ENCODE results near the gene DPP10. TPM values are rescaled to one million over a fixed set of nuclear protein-coding genes. Genes with fewer than 3 reads are reported as not detected.

The DPP10 gene
- total RNA-seq, 4 donors from 2014 or later = 0.09 to 4.0 (median 0.38) TPM; not detected in 1

DNA sequence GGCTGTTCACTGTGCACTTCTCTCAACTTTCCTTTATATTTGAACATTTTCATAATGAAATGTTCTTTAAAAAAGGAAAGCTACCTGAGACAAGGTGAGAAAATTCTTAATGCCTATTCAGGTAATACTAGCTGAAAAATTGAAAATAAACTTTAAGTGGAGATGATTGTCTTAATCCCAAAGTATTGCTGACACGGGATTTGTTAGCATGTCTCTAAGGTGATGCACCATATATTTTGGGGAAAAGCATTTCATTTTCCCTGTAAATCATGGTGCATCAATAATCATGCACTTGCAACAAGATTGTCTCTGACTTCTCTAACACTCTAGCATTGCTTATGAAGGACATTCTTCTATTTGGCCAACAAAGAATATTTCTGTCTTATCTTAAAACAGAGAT is 848.0 kb downstream of the DPP10 start:
- Histone ChIP-seq H3K9me3 (no peaks in the 10 kb centered on the region), H3K4me1 (no peaks in the 10 kb centered on the region), H3K27me3 (no peaks in the 10 kb centered on the region), H3K27ac (no peak overlapping the region), H3K4me3 (no peak overlapping the region), H3K36me3 (no peaks in the 10 kb centered on the region)
- WGBS, 2 donors = 79 to 81% methylated on average over 1 of the region's 1 CpG
- DNase-seq = no peak
- TF ChIP-seq, protein P1, sequence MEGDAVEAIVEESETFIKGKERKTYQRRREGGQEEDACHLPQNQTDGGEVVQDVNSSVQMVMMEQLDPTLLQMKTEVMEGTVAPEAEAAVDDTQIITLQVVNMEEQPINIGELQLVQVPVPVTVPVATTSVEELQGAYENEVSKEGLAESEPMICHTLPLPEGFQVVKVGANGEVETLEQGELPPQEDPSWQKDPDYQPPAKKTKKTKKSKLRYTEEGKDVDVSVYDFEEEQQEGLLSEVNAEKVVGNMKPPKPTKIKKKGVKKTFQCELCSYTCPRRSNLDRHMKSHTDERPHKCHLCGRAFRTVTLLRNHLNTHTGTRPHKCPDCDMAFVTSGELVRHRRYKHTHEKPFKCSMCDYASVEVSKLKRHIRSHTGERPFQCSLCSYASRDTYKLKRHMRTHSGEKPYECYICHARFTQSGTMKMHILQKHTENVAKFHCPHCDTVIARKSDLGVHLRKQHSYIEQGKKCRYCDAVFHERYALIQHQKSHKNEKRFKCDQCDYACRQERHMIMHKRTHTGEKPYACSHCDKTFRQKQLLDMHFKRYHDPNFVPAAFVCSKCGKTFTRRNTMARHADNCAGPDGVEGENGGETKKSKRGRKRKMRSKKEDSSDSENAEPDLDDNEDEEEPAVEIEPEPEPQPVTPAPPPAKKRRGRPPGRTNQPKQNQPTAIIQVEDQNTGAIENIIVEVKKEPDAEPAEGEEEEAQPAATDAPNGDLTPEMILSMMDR (IDR thresholded peaks at IDR 0.05) = no peak
- no peak for TF ChIP-seq POLR2A (IDR thresholded peaks at IDR 0.05)
- intact Hi-C loops (cut with DNase I) = no loop called here

DNA sequence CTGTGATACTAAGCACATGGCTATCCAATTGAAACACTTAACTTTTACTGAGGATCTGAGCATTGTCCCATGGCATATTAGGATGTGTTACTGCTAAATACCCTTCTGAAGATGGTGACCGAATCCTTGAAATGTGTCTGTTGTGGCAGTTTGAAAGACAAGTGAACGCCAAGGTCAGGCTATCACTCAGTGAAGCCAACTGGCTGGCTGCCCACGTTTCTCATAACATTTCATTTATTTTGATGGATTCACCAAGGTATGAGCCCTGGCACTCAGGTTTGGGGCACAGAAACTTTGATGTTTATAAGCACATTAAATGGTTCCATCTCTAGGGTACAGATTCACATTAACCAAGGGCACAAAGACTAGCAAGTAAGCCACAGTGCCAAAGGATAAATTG is 850.3 kb downstream of the DPP10 start:
- H3K4me3 ChIP-seq = no peak overlapping the region
- H3K9me3 ChIP-seq = no peaks in the 10 kb centered on the region
- no peak for DNase-seq
- H3K4me1 ChIP-seq = no peaks in the 10 kb centered on the region
- 49 to 79% methylated on average over 2 to 3 of the region's 3 CpGs for WGBS, 2 donors
- no peaks in the 10 kb centered on the region for H3K36me3 ChIP-seq
- no peak overlapping the region for H3K27ac ChIP-seq
- intact Hi-C loops (cut with DNase I) = no loop called here
- H3K27me3 ChIP-seq = no peaks in the 10 kb centered on the region
- TF ChIP-seq, protein P1 (IDR thresholded peaks at IDR 0.05) = no peak
- TF ChIP-seq POLR2A (IDR thresholded peaks at IDR 0.05) = no peak

DNA sequence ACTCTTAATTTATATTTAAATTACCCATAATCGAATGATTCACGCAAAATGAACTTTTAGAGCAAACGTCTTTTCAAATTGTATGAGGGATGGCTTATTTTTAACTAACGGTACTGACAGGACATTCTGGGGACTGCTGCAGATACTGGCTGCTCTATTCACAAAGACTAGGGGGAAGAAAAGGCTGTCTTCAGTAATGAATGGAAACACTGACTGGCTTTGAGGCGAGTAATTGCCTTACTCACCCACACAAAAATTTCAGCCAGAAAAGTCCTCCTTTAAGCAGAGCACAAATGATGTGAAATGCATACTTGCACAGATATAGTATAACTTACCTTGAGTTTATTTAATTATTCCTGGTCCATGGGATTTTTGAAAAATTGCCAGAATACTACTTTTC is 852.6 kb downstream of the DPP10 start:
- TF ChIP-seq, protein P1 (IDR thresholded peaks at IDR 0.05) = no peak
- TF ChIP-seq POLR2A (IDR thresholded peaks at IDR 0.05) = no peak
- Histone ChIP-seq H3K36me3 (no peaks in the 10 kb centered on the region), H3K4me1 (no peaks in the 10 kb centered on the region), H3K4me3 (no peak overlapping the region), H3K9me3 (no peaks in the 10 kb centered on the region), H3K27me3 (no peaks in the 10 kb centered on the region), H3K27ac (no peak overlapping the region)
- no peak for DNase-seq
- intact Hi-C loops (cut with DNase I) = no loop called here
- WGBS, 2 donors = 52 to 60% methylated on average over 5 of the region's 5 CpGs

DNA sequence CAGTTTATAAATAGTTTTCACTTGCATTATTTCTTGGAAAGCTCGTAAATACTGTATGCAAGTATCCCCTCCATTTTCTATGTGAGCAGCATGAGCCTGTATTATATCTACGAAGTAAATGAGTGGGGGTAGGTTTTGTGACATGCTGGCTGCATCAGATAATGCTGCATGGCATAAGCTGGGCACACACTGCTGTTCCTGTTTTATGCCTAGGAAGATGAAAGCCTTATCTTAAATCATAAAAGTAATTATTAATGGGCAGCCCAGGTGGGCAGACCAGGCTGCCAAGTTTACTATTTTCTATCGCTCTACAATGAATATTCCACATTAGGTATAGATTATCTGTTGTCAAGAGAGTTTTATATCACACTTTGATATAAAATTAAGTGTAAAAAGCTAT is 854.6 kb downstream of the DPP10 start:
- 65 to 66% methylated on average over 3 of the region's 3 CpGs for WGBS, 2 donors
- no peaks in the 10 kb centered on the region for H3K9me3 ChIP-seq
- no peaks in the 10 kb centered on the region for H3K27me3 ChIP-seq
- DNase-seq = no peak
- intact Hi-C loops (cut with DNase I) = no loop called here
- H3K4me1 ChIP-seq = no peaks in the 10 kb centered on the region
- H3K4me3 ChIP-seq = no peak overlapping the region
- no peak for TF ChIP-seq POLR2A (IDR thresholded peaks at IDR 0.05)
- TF ChIP-seq, protein P1 (IDR thresholded peaks at IDR 0.05) = no peak
- no peak overlapping the region for H3K27ac ChIP-seq
- H3K36me3 ChIP-seq = no peaks in the 10 kb centered on the region

DNA sequence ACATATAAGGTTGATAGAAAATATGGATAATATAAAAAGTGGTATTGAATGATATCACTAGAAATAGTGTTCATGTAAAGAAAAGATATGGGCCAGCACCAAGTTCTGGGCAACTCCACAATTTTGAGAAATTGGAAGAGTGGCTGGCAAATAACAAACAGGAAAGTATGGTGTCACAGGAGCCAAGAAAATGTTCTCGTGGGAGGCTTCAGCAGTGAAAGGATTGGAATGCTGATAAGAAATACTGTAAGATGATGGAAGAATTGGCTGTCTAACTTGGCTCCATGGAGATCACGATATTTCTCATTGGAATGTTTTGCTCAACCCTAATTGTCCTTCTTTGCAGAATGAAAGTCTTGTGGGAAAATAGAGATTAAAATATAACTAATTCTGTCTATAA is 856.8 kb downstream of the DPP10 start:
- no peaks in the 10 kb centered on the region for H3K9me3 ChIP-seq
- H3K4me1 ChIP-seq = no peaks in the 10 kb centered on the region
- DNase-seq = no peak
- no peak overlapping the region for H3K27ac ChIP-seq
- H3K4me3 ChIP-seq = no peak overlapping the region
- 50 to 61% methylated on average over 2 of the region's 2 CpGs for WGBS, 2 donors
- H3K36me3 ChIP-seq = no peaks in the 10 kb centered on the region
- TF ChIP-seq, protein P1 (IDR thresholded peaks at IDR 0.05) = no peak
- TF ChIP-seq POLR2A (IDR thresholded peaks at IDR 0.05) = no peak
- H3K27me3 ChIP-seq = no peaks in the 10 kb centered on the region
- intact Hi-C loops (cut with DNase I) = no loop called here

Data from esophagus squamous epithelium (tissue), 5 donors.